HG03175 (cell line): Measurements from ENCODE around the gene TK2.
"Not testable (repeated sequence)": the region's sequence is repeated elsewhere in the genome, so short reads cannot be mapped to it uniquely, and the experiment has no call there.

Source experiments
- ATAC-seq: cut with Tn5 transposase; IDR thresholded peaks from one replicate; pipeline ENCODE4 v1.9.1; 2021; ENCODE audit warnings: mild to moderate bottlenecking, moderate library complexity; ENCODE audit not compliant: unreplicated experiment

TK2 gene

DNA sequence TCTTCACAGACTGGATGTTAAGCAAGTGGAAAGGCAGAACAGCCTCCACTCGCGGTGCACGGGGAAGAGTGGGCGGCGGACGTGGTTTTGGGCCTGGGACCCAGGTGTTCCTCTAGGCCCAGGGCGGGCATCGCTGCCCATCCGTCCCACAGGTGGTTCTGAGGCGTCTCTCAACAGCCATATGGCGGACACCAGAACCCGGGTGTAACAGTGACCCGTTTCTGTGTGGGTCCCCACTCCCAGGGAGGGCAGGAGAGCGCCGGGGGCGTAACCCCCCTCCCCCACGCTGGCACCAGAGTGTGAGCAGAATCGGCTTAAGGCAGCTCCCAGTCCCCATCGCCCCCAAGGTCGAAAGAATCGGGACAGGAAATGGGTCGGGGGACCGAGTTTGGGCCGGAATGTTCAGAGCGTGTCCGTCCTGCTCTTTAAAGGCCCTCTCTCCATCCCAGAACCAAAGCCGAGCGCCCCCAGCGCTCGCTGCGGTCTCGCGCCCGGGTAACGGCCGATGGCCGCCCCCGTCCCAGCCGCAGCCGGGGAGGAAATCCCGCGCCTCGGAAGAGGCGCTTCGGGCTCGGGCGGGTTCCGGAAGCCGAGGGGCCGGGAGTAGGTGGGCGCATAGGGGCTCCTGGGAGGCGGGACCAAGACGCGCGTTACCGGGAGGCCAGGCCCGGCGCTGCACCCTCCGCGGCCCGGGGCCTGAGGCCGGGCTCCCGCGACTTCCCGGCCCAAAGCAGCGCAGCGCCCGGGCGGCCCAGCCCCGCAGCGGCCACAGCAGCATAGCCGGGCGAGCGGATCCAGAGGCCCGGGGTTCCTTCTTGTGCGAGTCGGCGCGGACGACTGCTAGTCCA, at the start of gene TK2:
TK2 (minus strand) TSS at position 839 of the 848 bp plus-strand sequence; CDS start at position 778, 61 bp downstream.
- no peak for ATAC-seq

DNA sequence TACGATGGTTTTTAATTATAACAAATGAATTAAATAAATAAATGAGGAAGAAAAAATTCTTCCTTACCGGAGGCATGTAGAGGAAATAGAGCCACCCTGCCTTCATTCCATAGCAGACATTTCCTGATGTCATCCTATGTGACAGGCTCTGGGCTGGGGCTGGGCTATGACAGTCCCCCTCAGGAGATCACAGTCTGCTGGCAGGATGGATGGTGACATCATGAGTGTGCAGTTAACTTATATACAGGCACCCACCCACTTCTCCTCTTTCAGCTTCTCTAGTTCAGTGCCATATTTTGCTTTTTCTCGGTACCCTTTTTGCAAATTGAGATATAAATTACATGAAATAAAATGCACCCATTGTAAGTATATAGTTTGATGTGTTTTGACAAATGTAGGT, 48.2 kb upstream of the TK2 start:
- no peak for ATAC-seq

DNA sequence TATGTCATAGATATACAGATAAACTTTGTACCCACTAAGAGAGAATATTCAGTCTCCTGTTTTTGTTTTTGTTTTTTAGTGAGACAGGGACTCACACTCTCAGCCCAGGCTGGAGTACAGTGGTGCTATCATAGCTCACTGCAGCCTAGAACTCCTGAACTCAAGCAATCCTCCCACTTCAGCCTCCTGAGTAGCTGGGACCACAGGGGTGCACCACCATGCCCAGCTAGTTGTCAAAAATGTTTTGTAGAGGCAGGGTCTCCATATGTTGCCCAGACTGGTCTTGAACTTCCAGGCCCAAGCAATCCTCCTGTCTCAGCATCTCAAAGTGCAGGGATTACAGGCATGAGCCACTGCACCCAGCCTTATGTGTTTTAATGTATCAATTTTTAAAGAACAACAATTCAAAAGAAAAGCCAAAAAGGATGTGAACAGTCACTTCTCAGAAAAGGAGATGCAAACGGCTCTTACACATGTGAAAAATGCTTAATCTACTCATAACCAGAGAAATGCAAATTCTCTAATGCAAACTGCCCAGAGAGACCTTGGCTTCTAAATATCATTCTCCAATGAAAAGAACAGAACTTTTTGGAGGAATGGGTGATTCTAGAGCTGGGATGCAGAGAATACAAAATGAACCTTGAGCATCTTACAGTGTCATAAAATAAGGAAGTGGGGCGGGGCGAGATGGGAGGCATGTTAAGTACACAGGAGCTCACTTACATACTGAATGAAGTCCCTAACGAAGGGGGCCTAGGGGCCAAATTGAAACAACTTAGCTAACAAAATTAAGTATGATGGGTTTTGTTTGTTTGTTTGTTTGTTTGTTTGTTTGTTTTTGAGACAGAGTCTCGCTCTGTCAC, 47.3 kb upstream of the TK2 start:
- ATAC-seq = no peak

DNA sequence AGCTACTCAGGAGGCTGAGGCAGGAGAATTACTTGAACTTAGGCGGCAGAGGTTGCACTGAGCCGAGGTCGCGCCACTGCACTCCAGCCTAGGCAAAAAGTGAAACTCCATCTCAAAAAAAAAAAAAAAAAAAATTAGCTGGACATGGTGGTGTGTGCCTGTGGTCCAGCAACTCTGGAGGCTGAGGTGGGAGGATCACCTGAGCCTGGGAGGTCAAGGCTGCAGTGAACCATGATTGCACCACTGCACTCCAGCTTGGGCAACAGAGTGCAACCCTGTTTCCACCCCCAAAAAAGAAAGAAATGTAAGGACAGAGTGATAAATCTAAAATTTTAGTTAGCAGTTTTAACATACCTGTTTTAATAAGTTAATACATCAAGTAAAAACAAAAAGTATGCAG, 46.6 kb upstream of the TK2 start:
- not testable (repeated sequence) for ATAC-seq

DNA sequence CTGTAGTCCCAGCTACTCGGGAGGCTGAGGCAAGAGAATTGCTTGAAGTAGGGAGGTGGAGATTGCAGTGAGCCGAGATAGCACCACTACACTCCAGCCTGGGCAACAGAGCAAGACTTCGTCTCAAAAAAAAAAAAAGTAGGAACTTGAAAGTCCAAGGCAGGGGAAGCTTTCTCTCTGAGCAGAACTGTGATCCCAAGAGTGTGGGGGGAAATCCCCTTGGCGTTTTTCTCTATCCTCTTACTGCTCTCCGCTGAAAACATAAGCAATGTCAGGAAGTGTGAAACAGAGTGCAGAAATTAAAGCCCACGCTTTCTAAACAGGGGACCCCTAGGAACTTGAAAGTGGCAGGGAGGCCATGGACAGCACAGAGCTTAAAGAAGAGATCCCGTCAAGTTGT, 44.8 kb upstream of the TK2 start:
- ATAC-seq = no peak

DNA sequence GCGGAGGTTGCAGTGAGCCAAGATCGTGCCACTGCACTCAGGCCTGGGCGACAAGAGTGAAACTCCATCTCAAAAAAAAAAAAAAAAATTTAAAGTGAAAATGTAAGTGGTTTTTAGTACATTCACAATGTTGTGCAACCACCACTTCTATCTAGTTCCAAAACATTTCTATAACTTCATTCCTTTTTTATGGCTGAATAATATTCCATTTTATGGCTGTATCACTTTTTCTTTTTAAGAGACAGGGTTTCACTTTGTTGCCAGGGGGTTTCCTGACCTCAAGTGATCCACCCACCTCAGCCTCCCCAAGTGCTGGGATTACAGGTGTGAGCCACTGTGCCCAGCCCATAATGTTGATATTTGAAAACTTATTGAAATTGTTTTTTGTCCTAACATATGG, 42.9 kb upstream of the TK2 start:
- no peak for ATAC-seq

DNA sequence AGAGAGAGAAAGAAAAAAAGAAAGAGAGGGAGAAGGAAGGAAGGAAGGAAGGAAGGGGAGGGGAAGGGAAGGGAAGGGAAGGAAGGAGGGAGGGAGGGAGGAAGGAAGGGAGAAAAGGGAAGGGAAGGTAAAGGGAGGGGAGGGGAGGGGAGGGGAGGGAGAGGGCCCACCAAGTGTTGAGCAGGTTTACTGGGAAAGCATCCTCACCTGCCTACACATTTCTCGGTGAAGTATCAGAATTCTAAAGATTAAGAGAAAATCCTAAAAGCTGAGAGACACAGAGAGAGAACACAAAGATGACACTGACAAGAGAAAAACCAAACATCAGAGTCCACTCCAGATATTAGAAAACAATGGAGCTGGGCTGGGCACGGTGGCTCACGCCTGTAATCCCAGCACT, 42.3 kb upstream of the TK2 start:
- ATAC-seq = no peak

DNA sequence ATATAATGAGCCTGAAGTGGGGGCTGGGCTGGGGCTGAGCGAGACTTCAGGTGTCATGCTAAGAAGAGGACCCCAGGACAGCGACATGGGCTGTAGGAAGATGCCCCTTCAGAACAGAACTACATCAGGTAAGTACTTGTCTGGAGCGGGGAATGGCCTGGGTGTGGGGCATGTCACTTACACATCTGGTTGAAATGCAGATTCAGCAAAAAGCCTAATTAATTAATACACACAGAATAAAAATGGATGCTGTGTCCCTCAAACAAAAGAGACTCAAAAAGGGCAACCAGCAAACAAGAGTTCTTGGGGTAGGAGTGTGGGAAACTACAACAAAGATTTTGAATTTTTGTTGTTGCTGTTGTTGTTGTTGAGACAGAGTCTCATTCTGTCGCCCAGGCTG, 41.1 kb upstream of the TK2 start:
- ATAC-seq = no peak

DNA sequence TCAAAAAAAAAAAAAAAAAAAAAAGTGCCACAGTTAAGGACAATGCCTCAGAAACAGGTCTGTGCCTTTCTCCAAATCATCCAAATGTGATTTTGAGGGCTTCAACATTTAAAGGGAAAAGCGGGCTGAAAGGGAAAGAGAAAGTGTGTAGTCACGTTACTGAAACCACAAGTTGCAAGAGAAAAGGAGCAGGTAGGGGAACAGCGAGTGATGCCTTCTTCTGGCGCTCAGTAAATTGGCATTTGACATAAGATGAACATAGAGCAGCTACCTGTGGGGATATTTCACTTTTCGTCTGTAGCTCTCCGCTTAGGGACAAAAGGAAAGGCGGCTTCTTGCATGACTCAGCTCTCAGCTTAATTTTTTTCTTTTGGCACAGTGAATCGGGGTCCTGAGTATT, 40.4 kb upstream of the TK2 start:
- peak; percentile 46 for ATAC-seq

DNA sequence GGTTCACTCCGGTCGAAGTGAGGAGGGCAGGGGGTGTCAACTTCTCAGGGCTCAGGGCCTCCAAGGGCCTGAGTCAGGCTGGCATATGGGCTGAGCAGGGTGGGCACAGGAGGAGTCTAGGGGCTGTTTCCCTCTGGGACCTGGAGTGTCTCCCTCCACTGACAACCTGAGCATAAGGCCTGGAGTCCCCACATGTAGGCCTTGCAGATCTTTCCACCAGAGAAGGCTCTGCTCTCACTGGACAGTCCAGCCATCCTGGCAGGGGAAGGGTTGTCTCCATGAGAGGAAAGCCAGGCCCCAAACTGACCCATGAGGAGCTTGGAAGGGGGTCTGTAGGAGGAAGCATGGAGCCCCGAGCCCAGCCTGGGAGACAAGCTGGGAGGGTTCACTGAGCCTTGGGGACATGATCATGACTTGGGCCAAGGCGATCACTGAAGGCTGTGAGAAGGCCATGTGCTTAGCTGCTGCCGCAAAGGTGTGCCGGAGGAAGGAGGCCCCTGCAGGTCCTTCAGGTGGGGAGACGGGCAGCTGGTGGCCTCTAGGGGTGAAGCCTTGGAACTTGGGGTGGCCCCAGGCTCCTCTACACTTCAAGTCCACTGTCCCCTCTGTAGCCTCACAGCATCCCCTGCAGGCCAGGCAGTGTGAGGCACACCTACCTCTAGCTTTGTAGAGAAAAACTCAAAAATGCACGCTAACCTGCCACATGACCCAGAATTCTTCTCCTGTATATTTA, 39.2 kb upstream of the TK2 start:
- ATAC-seq = peak; percentile 79

DNA sequence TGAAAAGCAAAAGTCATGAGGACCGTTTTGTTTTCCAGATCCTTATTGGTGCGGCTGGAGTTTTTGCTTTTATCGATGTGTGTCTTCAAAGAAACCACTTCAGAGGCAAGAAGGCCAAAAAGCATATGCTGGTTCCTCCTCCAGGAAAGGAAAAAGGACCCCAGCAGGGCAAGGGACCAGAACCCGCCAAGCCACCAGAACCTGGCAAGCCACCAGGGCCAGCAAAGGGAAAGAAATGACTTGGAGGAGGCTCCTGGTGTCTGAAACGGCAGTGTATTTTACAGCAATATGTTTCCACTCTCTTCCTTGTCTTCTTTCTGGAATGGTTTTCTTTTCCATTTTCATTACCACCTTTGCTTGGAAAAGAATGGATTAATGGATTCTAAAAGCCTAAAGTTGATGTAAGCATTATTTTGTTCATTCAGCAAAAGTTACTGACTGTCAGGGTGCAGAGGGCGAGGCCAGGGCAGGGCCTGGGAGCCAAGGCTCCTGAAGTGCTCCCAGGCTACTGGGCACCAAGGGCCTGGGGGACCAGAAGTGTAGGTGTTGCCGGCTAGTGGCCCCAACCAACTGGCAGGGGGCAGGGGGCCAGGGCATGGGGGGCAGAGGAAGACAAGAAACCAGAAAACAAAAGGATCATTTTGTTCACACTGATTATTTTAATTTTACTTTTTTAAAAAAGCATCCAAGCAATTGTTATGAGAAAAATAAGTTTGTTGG, 38.1 kb upstream of the TK2 start:
- ATAC-seq = no peak

DNA sequence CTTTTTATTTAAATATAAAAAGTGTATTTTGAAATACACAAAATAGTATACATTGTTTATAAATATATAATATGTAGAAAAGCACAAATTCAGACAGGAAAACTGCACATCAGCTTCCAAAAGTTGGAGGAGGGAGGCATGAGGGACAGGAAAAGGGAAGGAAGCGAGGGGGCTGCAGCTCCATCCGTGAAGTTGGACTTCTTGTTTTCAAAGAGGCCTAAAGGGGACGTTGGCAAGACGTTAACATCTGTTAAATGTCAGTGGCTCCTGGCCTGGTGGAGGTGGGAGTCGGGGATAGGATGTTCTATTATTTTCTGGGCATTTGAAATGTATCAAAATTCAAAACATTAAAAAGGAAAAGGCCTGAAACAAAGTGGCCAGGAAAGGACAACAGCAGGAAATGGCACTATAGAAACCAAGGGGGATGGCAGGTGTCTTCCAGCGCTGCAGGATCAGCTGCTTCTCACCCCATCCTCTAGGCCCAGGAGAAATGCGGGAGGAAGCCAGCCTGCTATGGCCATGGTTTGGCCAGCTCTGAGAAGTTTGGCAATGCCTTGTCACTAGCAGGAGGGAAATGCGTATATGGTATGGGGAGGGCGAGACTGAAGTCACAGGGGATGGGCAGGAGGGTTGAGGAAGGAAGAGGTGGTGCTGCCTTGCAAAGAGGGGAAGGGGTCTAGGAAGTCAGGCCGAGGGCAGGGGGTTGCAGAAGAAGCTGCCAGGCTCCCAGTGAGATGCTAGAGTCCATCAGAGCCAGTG, 35.7 kb upstream of the TK2 start:
- ATAC-seq = no peak

DNA sequence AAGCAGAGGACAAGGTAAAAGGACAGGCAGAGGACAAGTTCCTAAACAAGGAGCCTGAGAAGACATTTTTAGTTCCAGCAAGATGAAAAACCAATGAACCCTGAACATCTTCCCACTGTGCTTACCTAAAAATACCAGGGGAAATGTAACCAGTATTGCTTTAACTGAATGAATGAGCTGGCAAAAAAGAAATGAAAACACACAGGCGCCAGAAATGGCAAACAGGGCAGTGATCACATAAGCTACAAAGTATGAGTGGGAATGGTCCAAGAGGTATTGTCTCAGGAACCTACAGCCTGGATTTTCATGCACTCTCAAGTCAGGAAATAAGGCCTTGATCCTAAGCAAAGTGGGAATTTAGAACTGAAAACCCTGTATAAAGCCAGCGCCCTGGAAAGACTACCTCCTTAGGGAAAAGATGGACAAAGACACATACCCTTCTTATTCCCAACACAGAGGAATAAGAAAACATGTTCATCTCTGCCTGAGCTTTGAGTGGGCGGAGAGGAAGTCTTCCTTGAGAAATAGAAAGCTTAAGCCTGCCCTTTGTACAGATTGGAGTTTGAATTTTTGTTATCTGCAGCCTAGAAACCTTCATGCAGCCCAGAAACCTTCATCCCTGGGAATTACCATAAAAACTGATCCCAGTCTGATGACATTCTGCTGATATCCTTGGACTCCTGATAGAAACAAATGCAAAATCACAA, 31.5 kb upstream of the TK2 start:
- no peak for ATAC-seq

DNA sequence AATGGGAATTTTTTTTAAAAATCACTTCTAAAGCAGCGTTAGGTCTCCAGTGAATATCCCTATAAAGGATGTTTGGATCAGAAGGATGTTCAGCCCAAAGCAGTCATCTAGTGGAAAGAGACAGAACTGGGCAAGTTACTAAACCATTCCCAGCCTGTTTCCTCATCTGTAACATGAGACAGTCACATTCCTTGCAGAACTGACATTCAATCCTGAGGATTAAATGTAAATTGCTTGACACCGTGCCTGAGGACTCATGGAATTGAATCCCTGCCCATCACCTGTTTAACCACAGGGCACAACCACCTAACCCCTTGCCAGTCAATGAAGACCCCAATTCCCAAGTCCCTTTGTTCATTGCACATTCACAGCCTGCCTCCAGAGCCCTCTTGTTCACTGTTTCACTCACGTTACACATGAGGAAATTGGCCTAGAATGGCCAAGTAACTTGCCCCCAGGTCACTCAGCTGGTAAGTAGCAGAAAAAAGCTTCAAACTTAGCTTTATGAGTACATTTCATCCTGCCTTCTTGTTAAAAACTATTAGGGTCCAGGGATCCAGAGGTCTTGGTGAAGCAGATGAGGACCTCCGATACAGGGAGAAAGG, 30.8 kb upstream of the TK2 start:
- ATAC-seq = no peak

DNA sequence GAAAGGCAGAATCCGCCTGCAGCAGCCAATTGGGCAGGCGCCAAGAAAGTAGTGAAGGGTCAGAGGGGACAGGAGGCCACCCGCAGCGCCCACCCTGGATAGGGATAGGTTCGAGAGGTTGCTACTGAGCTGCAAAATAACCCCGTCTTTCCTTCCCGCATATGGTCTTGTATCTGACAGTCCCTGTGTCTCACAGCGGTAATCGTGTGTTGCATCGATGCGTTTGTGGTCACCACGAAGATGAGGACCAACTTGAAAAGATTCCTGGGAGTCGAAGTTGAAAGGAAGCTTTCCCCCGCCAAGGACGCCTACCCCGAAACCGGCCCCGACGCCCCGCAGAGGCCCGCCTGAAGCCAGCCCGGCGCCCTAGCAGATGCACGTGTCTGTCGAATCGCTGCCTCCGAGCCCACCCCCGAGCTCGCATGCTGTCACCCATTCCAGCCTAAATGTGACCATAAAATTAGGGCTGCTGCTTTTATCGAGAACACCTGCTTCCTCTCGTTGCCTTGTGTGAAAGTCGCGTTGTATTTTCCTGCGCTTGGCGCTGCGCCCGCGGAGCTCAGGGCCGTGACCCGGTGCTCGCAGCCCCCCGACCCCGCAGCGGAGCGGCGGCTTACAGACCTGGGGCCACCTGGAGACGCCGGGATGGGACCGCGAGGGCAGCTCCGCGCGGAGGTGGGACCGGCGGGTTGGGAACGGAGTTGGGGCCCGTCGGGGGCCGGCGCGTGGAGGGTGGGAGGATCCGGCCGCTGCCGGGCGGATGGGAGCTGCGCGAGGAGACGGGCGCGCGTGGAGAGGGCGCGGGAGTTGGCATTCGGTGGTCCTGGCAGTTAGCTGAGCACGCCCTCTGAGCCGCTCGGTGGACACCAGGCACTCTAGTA, 29.0 kb upstream of the TK2 start, which contains the start of gene CMTM2:
CMTM2 (plus strand) TSS at position 813 of the 881 bp plus-strand sequence. CDS start 145 bp downstream, outside the sequence.
- ATAC-seq = no peak

DNA sequence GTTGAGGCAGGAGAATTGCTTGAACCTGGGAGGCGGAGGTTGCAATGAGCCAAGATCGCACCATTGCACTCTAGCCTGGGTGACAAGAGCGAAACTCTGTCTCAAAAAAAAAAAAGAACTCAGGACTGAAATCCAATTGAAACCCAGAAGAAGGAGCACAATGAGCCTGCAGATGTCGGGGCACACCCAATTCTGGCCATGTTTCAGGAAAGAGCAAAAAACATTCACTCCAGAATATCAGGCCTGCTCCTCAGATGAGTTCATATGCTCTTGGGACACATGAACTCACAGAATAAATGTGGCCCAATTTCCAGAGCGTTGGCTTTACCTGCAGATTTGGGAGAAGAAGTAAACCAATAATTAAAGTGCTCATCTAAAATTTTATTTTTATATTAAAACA, 26.4 kb upstream of the TK2 start:
- no peak for ATAC-seq

DNA sequence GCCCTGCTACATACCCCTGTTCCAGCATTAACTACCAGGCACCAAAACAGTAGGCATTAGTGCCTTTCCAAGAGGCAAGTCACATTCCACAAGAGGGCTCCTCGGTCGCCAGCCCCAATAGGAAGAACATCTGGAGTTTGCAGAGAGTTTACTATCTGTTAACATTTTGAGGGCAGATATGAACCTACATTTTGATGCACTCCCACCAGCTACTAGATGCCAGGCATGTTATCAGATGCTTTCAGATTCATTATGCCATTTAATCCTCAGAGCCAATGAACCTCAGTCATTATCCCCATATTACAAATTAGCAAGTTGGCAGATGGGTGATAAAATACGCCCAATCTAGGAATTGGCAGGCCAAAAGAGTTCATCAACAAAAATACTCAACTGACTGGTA, 25.1 kb upstream of the TK2 start:
- no peak for ATAC-seq

DNA sequence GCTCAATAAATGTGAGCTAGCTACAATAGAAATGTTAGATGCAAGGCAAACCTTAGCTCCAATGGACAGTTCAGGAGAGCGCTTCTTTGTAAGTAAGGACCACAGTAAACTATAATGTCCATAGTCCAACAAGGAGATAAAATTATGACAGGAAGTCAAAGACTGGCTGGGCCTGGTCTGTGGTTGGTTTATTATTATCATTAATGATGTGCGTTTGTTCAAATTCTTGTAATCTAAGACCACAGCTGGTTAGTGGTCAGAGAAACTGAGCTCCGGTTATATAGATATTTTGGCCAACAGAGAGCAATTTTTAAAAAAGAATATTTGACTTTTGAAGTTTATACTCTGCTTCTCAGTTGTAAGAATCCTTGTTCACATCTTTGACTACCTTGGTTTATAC, 24.6 kb upstream of the TK2 start:
- no peak for ATAC-seq
